IMR-90 (cell line): ENCODE data around the gene CANX. TPM values are rescaled to one million over a fixed set of nuclear protein-coding genes. Genes with fewer than 3 reads are reported as not detected.

Experiments used
- ATAC-seq: fragments of 200-7000 bp; cut with Tn5 transposase; 2 replicates; pipeline ENCODE4 v1.9.1; 2020; ENCODE audit warnings: low read depth, mild to moderate bottlenecking, moderate library complexity
- BruUV-seq: library from RNA; stranded (reverse); fragments of 400-500 nt; replicated peaks from 2 replicates; lab custom pipeline; 2021; lab: Mats Ljungman, UMichigan
- CTCF ChIA-PET: fragments of 300-600 bp; formaldehyde crosslinking; extraction: SDS; loops from one replicate; lab custom pipeline; 2021; ENCODE audit warnings: antibody characterized with exemption; lab: Yijun Ruan, JAX
- POLR2A ChIA-PET: fragments of 300-600 bp; sonication (Branson Sonifier 250); formaldehyde crosslinking; loops from one replicate; lab custom pipeline; 2022; ENCODE audit warnings: antibody characterized with exemption; ENCODE audit not compliant: unreplicated experiment; lab: Charles Lee
- DNase-seq: peaks from one replicate; pipeline ENCODE4 v3.0.0; 2013
- H2AFZ ChIP-seq: replicated peaks from 2 replicates; pipeline ENCODE3; 2013; ENCODE audit warnings: low read length, mild to moderate bottlenecking; ENCODE audit not compliant: poor library complexity
- H2AK5ac ChIP-seq: 2 replicates; pipeline ENCODE4 v1.6.1; 2013; ENCODE audit warnings: low read depth, low read length, inconsistent platforms
- H2AK9ac ChIP-seq: replicated peaks from 2 replicates; pipeline ENCODE3; 2013; ENCODE audit warnings: mild to moderate bottlenecking, low read depth, low read length, moderate library complexity; ENCODE audit not compliant: poor library complexity
- H2BK120ac ChIP-seq: 2 replicates; pipeline ENCODE4 v1.6.1; 2013; ENCODE audit warnings: low read depth, low read length, inconsistent platforms
- H2BK15ac ChIP-seq: 3 replicates; pipeline ENCODE4 v1.6.1; 2013; ENCODE audit warnings: low read depth, low read length, inconsistent platforms
- H2BK20ac ChIP-seq: 2 replicates; pipeline ENCODE4 v1.6.1; 2013; ENCODE audit warnings: low read depth, mild to moderate bottlenecking, inconsistent platforms, low read length, moderate library complexity
- H2BK5ac ChIP-seq: 2 replicates; pipeline ENCODE4 v1.6.1; 2013; ENCODE audit warnings: mild to moderate bottlenecking, low read depth, low read length, inconsistent platforms; ENCODE audit not compliant: poor library complexity, severe bottlenecking
- H3K14ac ChIP-seq: replicated peaks from 2 replicates; pipeline ENCODE4 v1.6.1; 2013; ENCODE audit warnings: low read depth, low read length, inconsistent platforms
- H3K18ac ChIP-seq: 2 replicates; pipeline ENCODE4 v1.6.1; 2013; ENCODE audit warnings: low read depth, low read length, control low read depth
- H3K23ac ChIP-seq: 2 replicates; pipeline ENCODE4 v1.6.1; 2013; ENCODE audit warnings: low read depth, low read length, inconsistent platforms
- H3K27ac ChIP-seq: 2 replicates; pipeline ENCODE4 v1.5.1; 2013; ENCODE audit warnings: mild to moderate bottlenecking, control low read depth, low read length; ENCODE audit not compliant: insufficient read depth
- H3K27me3 ChIP-seq: 2 replicates; pipeline ENCODE4 v1.6.1; 2013; ENCODE audit warnings: low read length; ENCODE audit not compliant: control insufficient read depth, insufficient read depth
- H3K36me3 ChIP-seq: 2 replicates; pipeline ENCODE4 v1.6.1; 2013; ENCODE audit warnings: low read length, mixed read lengths; ENCODE audit not compliant: control insufficient read depth, insufficient read depth
- H3K4ac ChIP-seq: 2 replicates; pipeline ENCODE4 v1.6.1; 2013; ENCODE audit warnings: low read depth, low read length, inconsistent platforms
- H3K4me1 ChIP-seq: 2 replicates; pipeline ENCODE4 v1.6.1; 2013; ENCODE audit warnings: low read length, mixed read lengths; ENCODE audit not compliant: control insufficient read depth, insufficient read depth
- H3K4me2 ChIP-seq: 2 replicates; pipeline ENCODE4 v1.6.1; 2013; ENCODE audit warnings: low read depth, mild to moderate bottlenecking, control low read depth, low read length, moderate library complexity
- H3K4me3 ChIP-seq: 2 replicates; pipeline ENCODE4 v1.5.1; 2013; ENCODE audit warnings: low read depth, mild to moderate bottlenecking, control low read depth, low read length, moderate library complexity; ENCODE audit not compliant: insufficient read depth
- H3K56ac ChIP-seq: 2 replicates; pipeline ENCODE4 v1.6.1; 2013; ENCODE audit warnings: low read length, inconsistent platforms; ENCODE audit not compliant: insufficient read depth; ENCODE audit errors: extremely low read depth
- H3K79me1 ChIP-seq, 2 experiments: 2 replicates each; pipeline ENCODE4 v1.6.1; 2013; ENCODE audit warnings: low read length in 2 of 2, inconsistent platforms in 1 of 2, low read depth in 1 of 2
- H3K9ac ChIP-seq: 2 replicates; pipeline ENCODE4 v1.6.1; 2013; ENCODE audit warnings: low read depth, low read length, control low read depth
- H3K9me1 ChIP-seq: 2 replicates; pipeline ENCODE4 v1.6.1; 2013; ENCODE audit warnings: low read length, inconsistent platforms; ENCODE audit not compliant: insufficient read depth
- H3K9me3 ChIP-seq: 2 replicates; pipeline ENCODE4 v1.6.1; 2013; ENCODE audit warnings: low read length; ENCODE audit not compliant: control insufficient read depth, insufficient read depth
- H4K20me1 ChIP-seq: 2 replicates; pipeline ENCODE4 v1.6.1; 2013; ENCODE audit warnings: low read length, inconsistent platforms; ENCODE audit not compliant: insufficient read depth
- H4K5ac ChIP-seq: 2 replicates; pipeline ENCODE4 v1.6.1; 2013; ENCODE audit warnings: mild to moderate bottlenecking, low read depth, low read length, control low read depth
- H4K8ac ChIP-seq, 2 experiments: 2 replicates each; pipeline ENCODE4 v1.6.1; 2013; ENCODE audit warnings: low read depth in 2 of 2, low read length in 2 of 2, control low read depth in 1 of 2, inconsistent platforms in 1 of 2
- H4K91ac ChIP-seq: 2 replicates; pipeline ENCODE4 v1.6.1; 2013; ENCODE audit warnings: low read depth, low read length, inconsistent platforms; ENCODE audit not compliant: insufficient read depth
- BHLHE40 ChIP-seq: fragments of 150-350 bp; IDR thresholded peaks from 2 replicates; pipeline ENCODE4 v1.6.1; 2016; ENCODE audit warnings: mild to moderate bottlenecking, low read depth, low read length
- CEBPB ChIP-seq: IDR thresholded peaks from 2 replicates; pipeline ENCODE4 v1.6.1; 2012; ENCODE audit warnings: low read depth, low read length, improper control_type of control experiment
- CHD1 ChIP-seq: IDR thresholded peaks from 2 replicates; pipeline ENCODE4 v1.6.1; 2012; ENCODE audit warnings: low read depth, low read length, improper control_type of control experiment
- CTCF ChIP-seq: conservative IDR thresholded peaks from 2 replicates; pipeline ENCODE4 v1.5.1; 2012; ENCODE audit warnings: mild to moderate bottlenecking, low read depth, low read length, improper control_type of control experiment
- ELK1 ChIP-seq: fragments of 150-350 bp; IDR thresholded peaks from 2 replicates; pipeline ENCODE4 v1.6.1; 2016; ENCODE audit warnings: low read depth, mild to moderate bottlenecking, low read length, moderate library complexity, borderline replicate concordance
- FOS ChIP-seq: fragments of 150-350 bp; IDR thresholded peaks from 2 replicates; pipeline ENCODE4 v1.6.1; 2016; ENCODE audit warnings: low read depth, low read length
- MAFK ChIP-seq: IDR thresholded peaks from 2 replicates; pipeline ENCODE4 v1.6.1; 2012; ENCODE audit warnings: low read depth, low read length, improper control_type of control experiment
- MAZ ChIP-seq: IDR thresholded peaks from 2 replicates; pipeline ENCODE4 v1.6.1; 2012; ENCODE audit warnings: low read depth, mild to moderate bottlenecking, low read length, improper control_type of control experiment, moderate library complexity, borderline replicate concordance
- MXI1 ChIP-seq: IDR thresholded peaks from 2 replicates; pipeline ENCODE4 v1.6.1; 2012; ENCODE audit warnings: low read depth, mild to moderate bottlenecking, low read length, moderate library complexity, borderline replicate concordance
- NFE2L2 ChIP-seq: fragments of 150-350 bp; IDR thresholded peaks from 2 replicates; pipeline ENCODE4 v1.6.1; 2016; ENCODE audit warnings: low read depth, mild to moderate bottlenecking, low read length
- POLR2A ChIP-seq: IDR thresholded peaks from 2 replicates; pipeline ENCODE4 v1.6.1; 2012; ENCODE audit warnings: mild to moderate bottlenecking, low read depth, low read length
- RAD21 ChIP-seq: IDR thresholded peaks from 2 replicates; pipeline ENCODE4 v1.6.1; 2012; ENCODE audit warnings: low read length, improper control_type of control experiment
- RCOR1 ChIP-seq: IDR thresholded peaks from 2 replicates; pipeline ENCODE4 v1.6.1; 2012; ENCODE audit warnings: mild to moderate bottlenecking, low read length, improper control_type of control experiment; ENCODE audit not compliant: insufficient replicate concordance
- RFX5 ChIP-seq: IDR thresholded peaks from 2 replicates; pipeline ENCODE4 v1.8.0; 2012; ENCODE audit warnings: low read depth, mild to moderate bottlenecking, low read length, moderate library complexity
- SMC3 ChIP-seq: fragments of 150-350 bp; IDR thresholded peaks from 2 replicates; pipeline ENCODE4 v1.6.1; 2016; ENCODE audit warnings: low read depth, mild to moderate bottlenecking, antibody characterized with exemption, low read length, moderate library complexity
- USF2 ChIP-seq: fragments of 150-350 bp; IDR thresholded peaks from 2 replicates; pipeline ENCODE4 v1.6.1; 2017; ENCODE audit warnings: mild to moderate bottlenecking, antibody characterized with exemption, low read length, low read depth
- WGBS, 2 experiments: methylation state at CpG; one replicate each; pipeline versions ENCODE4 v1.1.5 to v1.1.7; 2013; ENCODE audit warnings: missing lambda C conversion rate in 2 of 2; ENCODE audit not compliant: insufficient read length in 1 of 2; ENCODE audit errors: extremely low coverage in 2 of 2; 5-methylcytosine and 5-hydroxymethylcytosine counted together
- dilution Hi-C: fragments of 300-500 bp; cut with HindIII; formaldehyde crosslinking; loops from one replicate; pipeline ENCODE4 v1.14.3; 2018; ENCODE audit warnings: low sequenced_read_pairs; ENCODE audit not compliant: unreplicated experiment
- in situ Hi-C: fragments of 300-500 bp; cut with MboI; formaldehyde crosslinking; loops from 3 replicates; pipeline ENCODE4 v1.14.3; 2019; ENCODE audit warnings: low sequenced_read_pairs, inconsistent platforms, mixed read lengths
- intact Hi-C: fragments of 100-400 bp; cut with micrococcal nuclease; formaldehyde crosslinking; loops from 2 replicates; pipeline ENCODE4 v1.10.0; 2022
- polyA plus RNA-seq, 3 experiments: library from polyadenylated mRNA; depleted of rRNA; stranded (reverse); fragments of >200 nt; gene quantifications; 2 replicates each; pipeline ENCODE4 v1.2.3, GENCODE V29; 2012; ENCODE audit warnings: low replicate concordance in 1 of 3
- total RNA-seq: library from RNA; depleted of rRNA; stranded (reverse); fragments of >200 nt; gene quantifications from 2 replicates; pipeline ENCODE4 v1.2.3, GENCODE V29; 2012

Gene CANX
- total and polyA plus RNA-seq, 2 of the 4 experiments (the other 2 are of a cell fraction) = 216 to 345 TPM

GRCh38 chr5:179777909-179778308, 79.1 kb downstream of the CANX start:
- Histone ChIP-seq H3K23ac (no peak overlapping the region), H4K91ac (no peak overlapping the region), H2AK5ac (no peak overlapping the region), H3K27me3 (no peaks in the 10 kb centered on the region), H3K36me3 (peaks cover 58% of the 10 kb centered on the region), H2BK120ac (no peak overlapping the region), H2BK15ac (no peak overlapping the region), H2AK9ac (no peak overlapping the region), H3K79me1 (peaks cover 8 to 13% of the 10 kb centered on the region in 2 experiments), H3K4me2 (no peak overlapping the region), H3K9ac (no peak overlapping the region), H2BK20ac (no peak overlapping the region), H3K18ac (no peak overlapping the region), H3K56ac (no peak overlapping the region), H4K8ac (no peak overlapping the region), H3K9me1 (no peaks in the 10 kb centered on the region), H3K9me3 (no peaks in the 10 kb centered on the region), H2BK5ac (no peak overlapping the region), H3K14ac (no peak overlapping the region), H2AFZ (no peak overlapping the region), H3K4me3 (no peak overlapping the region), H4K20me1 (0 out of 2 replicates have a peak, but pooled peaks cover 3% of the 10 kb centered on the region), H3K4me1 (no peaks in the 10 kb centered on the region), H4K5ac (no peak overlapping the region), H3K4ac (no peak overlapping the region), H3K27ac (no peak overlapping the region)
- POLR2A ChIA-PET = no interaction called here
- dilution Hi-C loops = no loop called here
- TF ChIP-seq CEBPB (no peak), MAZ (no peak), USF2 (no peak), SMC3 (no peak), MAFK (no peak), POLR2A (no peak), BHLHE40 (no peak), FOS (no peak), ELK1 (no peak), MXI1 (no peak), CHD1 (no peak), NFE2L2 (no peak), RAD21 (no peak), CTCF (no peak), RCOR1 (no peak), RFX5 (no peak)
- in situ Hi-C loops = no loop called here
- DNase-seq = no peak
- intact Hi-C loops = no loop called here
- ATAC-seq = no peak
- CTCF ChIA-PET = no interaction called here
- no TSS peak for BruUV-seq
- WGBS, 2 experiments = 85% methylated on average over 4 of the region's 9 CpGs; no CpG with 5 or more reads in 1 of the 2 experiments
